ENCODE data around the gene RAD51B.

DNA sequence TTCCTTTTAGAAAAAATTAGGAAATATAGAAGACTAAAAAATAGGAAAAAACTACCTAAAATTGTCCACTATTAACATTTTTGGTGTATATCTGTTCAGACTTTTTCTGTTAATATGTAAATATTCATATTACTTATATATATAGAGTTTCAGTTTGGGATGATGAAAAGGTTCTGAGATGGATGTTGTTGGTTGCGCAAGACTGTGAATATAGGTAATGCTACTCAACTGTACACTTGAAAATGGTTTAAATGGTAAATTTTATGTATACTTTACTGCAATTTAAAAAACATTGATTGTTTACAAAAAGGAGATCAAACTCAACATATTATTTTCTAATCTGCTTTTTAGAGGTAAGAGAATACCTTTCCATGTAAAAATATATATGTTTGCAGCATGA is 200.9 kb downstream of the RAD51B start:
- TF ChIP-seq POLR2A (IDR thresholded peaks at IDR 0.05) (no peak), POLR2AphosphoS5 (IDR thresholded peaks at IDR 0.05) (no peak), CTCF (IDR thresholded peaks at IDR 0.05) (no peak), EP300 (IDR thresholded peaks at IDR 0.05) (no peak)
